ENCODE measurements around the gene PPOX.

DNA sequence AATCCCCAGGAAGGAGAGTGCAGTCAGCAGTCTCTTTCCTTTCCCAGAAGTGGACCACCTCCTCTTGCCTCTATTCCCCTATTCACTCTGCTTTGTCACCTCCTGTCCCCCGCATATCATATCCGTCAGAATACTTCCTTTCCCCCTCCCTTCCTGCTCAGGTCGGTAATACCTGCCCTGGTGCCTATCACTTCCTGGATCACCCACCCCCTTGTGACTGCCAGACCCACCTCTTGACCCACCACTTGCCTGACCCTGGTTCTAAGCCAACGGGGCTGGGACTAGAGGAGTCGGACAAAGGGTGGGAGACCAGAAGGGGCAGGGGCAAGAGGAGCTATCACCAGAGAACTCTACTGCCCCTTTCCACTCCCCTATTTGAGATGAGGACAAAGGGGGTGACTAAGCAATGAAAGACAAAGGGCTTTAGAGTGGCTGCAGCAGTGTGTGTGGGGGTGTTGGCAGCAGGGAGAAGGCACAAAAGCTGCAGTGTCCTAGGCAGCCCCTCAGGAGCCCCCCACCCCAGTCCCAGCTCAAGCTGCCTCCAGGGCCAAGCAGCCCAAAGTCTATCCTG is 34.3 kb downstream of the PPOX start:
- no peak for TF ChIP-seq POLR2A (IDR thresholded peaks at IDR 0.05; ENCODE audit: borderline replicate concordance, extremely low read depth, insufficient read depth, insufficient read length)
- no peak for TF ChIP-seq SRF (IDR thresholded peaks at IDR 0.05; ENCODE audit: low read depth)
- TF ChIP-seq, protein P1, sequence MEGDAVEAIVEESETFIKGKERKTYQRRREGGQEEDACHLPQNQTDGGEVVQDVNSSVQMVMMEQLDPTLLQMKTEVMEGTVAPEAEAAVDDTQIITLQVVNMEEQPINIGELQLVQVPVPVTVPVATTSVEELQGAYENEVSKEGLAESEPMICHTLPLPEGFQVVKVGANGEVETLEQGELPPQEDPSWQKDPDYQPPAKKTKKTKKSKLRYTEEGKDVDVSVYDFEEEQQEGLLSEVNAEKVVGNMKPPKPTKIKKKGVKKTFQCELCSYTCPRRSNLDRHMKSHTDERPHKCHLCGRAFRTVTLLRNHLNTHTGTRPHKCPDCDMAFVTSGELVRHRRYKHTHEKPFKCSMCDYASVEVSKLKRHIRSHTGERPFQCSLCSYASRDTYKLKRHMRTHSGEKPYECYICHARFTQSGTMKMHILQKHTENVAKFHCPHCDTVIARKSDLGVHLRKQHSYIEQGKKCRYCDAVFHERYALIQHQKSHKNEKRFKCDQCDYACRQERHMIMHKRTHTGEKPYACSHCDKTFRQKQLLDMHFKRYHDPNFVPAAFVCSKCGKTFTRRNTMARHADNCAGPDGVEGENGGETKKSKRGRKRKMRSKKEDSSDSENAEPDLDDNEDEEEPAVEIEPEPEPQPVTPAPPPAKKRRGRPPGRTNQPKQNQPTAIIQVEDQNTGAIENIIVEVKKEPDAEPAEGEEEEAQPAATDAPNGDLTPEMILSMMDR (IDR thresholded peaks at IDR 0.05 in 2 of 3, conservative IDR thresholded peaks at IDR 0.05 in 1 of 3; ENCODE audit: borderline replicate concordance in 1 of 3, insufficient read depth in 1 of 3, low read depth in 2 of 3, low read length in 2 of 3), result no peak
- no peak for TF ChIP-seq EZH2phosphoT487 (IDR thresholded peaks at IDR 0.05; ENCODE audit: borderline replicate concordance)
- TF ChIP-seq EGR1 (IDR thresholded peaks at IDR 0.05; ENCODE audit: low read depth), result no peak
- TF ChIP-seq ZNF274 (IDR thresholded peaks at IDR 0.05; ENCODE audit: low read depth, low read length), result no peak
- no peak for TF ChIP-seq EZH2 (IDR thresholded peaks at IDR 0.05)
- no peak for TF ChIP-seq ELF1 (IDR thresholded peaks at IDR 0.05; ENCODE audit: borderline replicate concordance, low read depth)
- no peak for TF ChIP-seq SIN3A (IDR thresholded peaks at IDR 0.05; ENCODE audit: low read depth)
- TF ChIP-seq, protein P2, sequence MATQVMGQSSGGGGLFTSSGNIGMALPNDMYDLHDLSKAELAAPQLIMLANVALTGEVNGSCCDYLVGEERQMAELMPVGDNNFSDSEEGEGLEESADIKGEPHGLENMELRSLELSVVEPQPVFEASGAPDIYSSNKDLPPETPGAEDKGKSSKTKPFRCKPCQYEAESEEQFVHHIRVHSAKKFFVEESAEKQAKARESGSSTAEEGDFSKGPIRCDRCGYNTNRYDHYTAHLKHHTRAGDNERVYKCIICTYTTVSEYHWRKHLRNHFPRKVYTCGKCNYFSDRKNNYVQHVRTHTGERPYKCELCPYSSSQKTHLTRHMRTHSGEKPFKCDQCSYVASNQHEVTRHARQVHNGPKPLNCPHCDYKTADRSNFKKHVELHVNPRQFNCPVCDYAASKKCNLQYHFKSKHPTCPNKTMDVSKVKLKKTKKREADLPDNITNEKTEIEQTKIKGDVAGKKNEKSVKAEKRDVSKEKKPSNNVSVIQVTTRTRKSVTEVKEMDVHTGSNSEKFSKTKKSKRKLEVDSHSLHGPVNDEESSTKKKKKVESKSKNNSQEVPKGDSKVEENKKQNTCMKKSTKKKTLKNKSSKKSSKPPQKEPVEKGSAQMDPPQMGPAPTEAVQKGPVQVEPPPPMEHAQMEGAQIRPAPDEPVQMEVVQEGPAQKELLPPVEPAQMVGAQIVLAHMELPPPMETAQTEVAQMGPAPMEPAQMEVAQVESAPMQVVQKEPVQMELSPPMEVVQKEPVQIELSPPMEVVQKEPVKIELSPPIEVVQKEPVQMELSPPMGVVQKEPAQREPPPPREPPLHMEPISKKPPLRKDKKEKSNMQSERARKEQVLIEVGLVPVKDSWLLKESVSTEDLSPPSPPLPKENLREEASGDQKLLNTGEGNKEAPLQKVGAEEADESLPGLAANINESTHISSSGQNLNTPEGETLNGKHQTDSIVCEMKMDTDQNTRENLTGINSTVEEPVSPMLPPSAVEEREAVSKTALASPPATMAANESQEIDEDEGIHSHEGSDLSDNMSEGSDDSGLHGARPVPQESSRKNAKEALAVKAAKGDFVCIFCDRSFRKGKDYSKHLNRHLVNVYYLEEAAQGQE (IDR thresholded peaks at IDR 0.05; ENCODE audit: low read depth), result no peak
- TF ChIP-seq RAD21 (IDR thresholded peaks at IDR 0.05; ENCODE audit: low read depth), result no peak
